DND-41 (cell line): ENCODE data around the gene RGS19.

Experiments used
- ATAC-seq: fragments of 200-7000 bp; cut with Tn5 transposase; 3 replicates; pipeline ENCODE4 v1.9.1; 2021; ENCODE audit warnings: low read depth; ENCODE audit not compliant: insufficient read depth
- DNase-seq: peaks from one replicate; pipeline ENCODE4 v3.0.0-alpha.2; 2020
- H2AFZ ChIP-seq: 2 replicates; pipeline ENCODE4 v1.6.0; 2012; ENCODE audit warnings: low read depth, low read length
- H3K27ac ChIP-seq: 2 replicates; pipeline ENCODE4 v1.5.1; 2012; ENCODE audit warnings: low read length, inconsistent platforms
- H3K27me3 ChIP-seq: fragments of 200-600 bp; sonication (generic); 2 replicates; pipeline ENCODE4 v1.6.0; 2012; ENCODE audit warnings: low read length, mild to moderate bottlenecking, inconsistent platforms; ENCODE audit not compliant: insufficient read depth, poor library complexity
- H3K36me3 ChIP-seq: 2 replicates; pipeline ENCODE4 v1.5.1; 2012; ENCODE audit warnings: low read length, inconsistent platforms; ENCODE audit not compliant: insufficient read depth
- H3K4me1 ChIP-seq: 2 replicates; pipeline ENCODE4 v1.5.1; 2012; ENCODE audit warnings: mild to moderate bottlenecking, low read length; ENCODE audit not compliant: insufficient read depth
- H3K4me2 ChIP-seq: 2 replicates; pipeline ENCODE4 v1.6.0; 2012; ENCODE audit warnings: mild to moderate bottlenecking, moderate library complexity, low read length, inconsistent platforms; ENCODE audit not compliant: insufficient read depth
- H3K4me3 ChIP-seq, 2 experiments: fragments of 200-600 bp in 1 of 2; shearing (Covaris generic) in 1 of 2; 2 replicates each; pipeline ENCODE4 v1.5.1; 2012 to 2016; ENCODE audit warnings: inconsistent platforms in 2 of 2, low read length in 2 of 2, mild to moderate bottlenecking in 2 of 2, low read depth in 1 of 2, moderate library complexity in 1 of 2
- H3K79me2 ChIP-seq: 2 replicates; pipeline ENCODE4 v1.6.0; 2012; ENCODE audit warnings: low read length, inconsistent platforms; ENCODE audit not compliant: insufficient read depth
- H3K9ac ChIP-seq: 2 replicates; pipeline ENCODE4 v1.6.0; 2012; ENCODE audit warnings: low read depth, mild to moderate bottlenecking, inconsistent platforms, low read length, moderate library complexity
- H3K9me3 ChIP-seq: 2 replicates; pipeline ENCODE4 v1.5.1; 2012; ENCODE audit warnings: low read length, moderate library complexity, mild to moderate bottlenecking, inconsistent platforms; ENCODE audit not compliant: insufficient read depth, severe bottlenecking
- H4K20me1 ChIP-seq: 2 replicates; pipeline ENCODE4 v1.6.0; 2012; ENCODE audit warnings: low read length; ENCODE audit not compliant: insufficient read depth
- CTCF ChIP-seq: IDR thresholded peaks from 2 replicates; pipeline ENCODE4 v1.5.1; 2012; ENCODE audit warnings: borderline replicate concordance, low read length, moderate library complexity, mild to moderate bottlenecking; ENCODE audit not compliant: poor library complexity, severe bottlenecking; ENCODE audit errors: extremely low read depth
- EZH2 ChIP-seq: IDR thresholded peaks from 3 replicates; pipeline ENCODE4 v1.6.1; 2012; ENCODE audit warnings: borderline replicate concordance, low read depth, mild to moderate bottlenecking, moderate library complexity, low read length, inconsistent platforms; ENCODE audit not compliant: severe bottlenecking

The RGS19 gene

GRCh38 chr20:64050261-64051032 is 28.9 kb downstream of the RGS19 start:
- H3K27ac ChIP-seq, result no peak overlapping the region
- H3K4me1 ChIP-seq, result no peaks in the 10 kb centered on the region
- no peak overlapping the region for H3K9ac ChIP-seq
- no peak overlapping the region for H3K4me3 ChIP-seq
- no peak overlapping the region for H2AFZ ChIP-seq
- H4K20me1 ChIP-seq, result no peaks in the 10 kb centered on the region
- no peaks in the 10 kb centered on the region for H3K79me2 ChIP-seq
- no peaks in the 10 kb centered on the region for H3K9me3 ChIP-seq
- H3K36me3 ChIP-seq, result no peaks in the 10 kb centered on the region
- H3K4me2 ChIP-seq, result no peak overlapping the region
- TF ChIP-seq CTCF (no peak), EZH2 (no peak)
- H3K27me3 ChIP-seq, result no peaks in the 10 kb centered on the region
- DNase-seq (no peak), ATAC-seq (no peak)

GRCh38 chr20:64049878-64050260 is 29.4 kb downstream of the RGS19 start:
- no peak overlapping the region for H3K4me3 ChIP-seq
- H3K27ac ChIP-seq, result no peak overlapping the region
- H3K9me3 ChIP-seq, result no peaks in the 10 kb centered on the region
- H3K4me1 ChIP-seq, result no peaks in the 10 kb centered on the region
- H3K79me2 ChIP-seq, result no peaks in the 10 kb centered on the region
- H3K9ac ChIP-seq, result no peak overlapping the region
- no peak for DNase-seq
- no peak overlapping the region for H3K4me2 ChIP-seq
- no peaks in the 10 kb centered on the region for H3K36me3 ChIP-seq
- ATAC-seq, result no peak
- no peak overlapping the region for H2AFZ ChIP-seq
- no peaks in the 10 kb centered on the region for H4K20me1 ChIP-seq
- H3K27me3 ChIP-seq, result no peaks in the 10 kb centered on the region
- TF ChIP-seq EZH2 (no peak), CTCF (no peak)

GRCh38 chr20:64049060-64049877 is 30.0 kb downstream of the RGS19 start, which contains the start of gene SOX18:
Gene SOX18 (minus strand): TSS chr20:64049639. CDS start chr20:64049516, 123 bp downstream.
- Histone ChIP-seq H3K4me1 (no peaks in the 10 kb centered on the region), H3K27me3 (no peaks in the 10 kb centered on the region), H3K4me3 (no peak within 1 kb of the TSS), H2AFZ (no peak within 1 kb of the TSS), H3K9ac (no peak within 1 kb of the TSS), H3K9me3 (no peaks in the 10 kb centered on the region), H3K36me3 (no peaks in the 10 kb centered on the region), H4K20me1 (no peaks in the 10 kb centered on the region), H3K4me2 (no peak within 1 kb of the TSS), H3K27ac (no peak within 1 kb of the TSS), H3K79me2 (no peaks in the 10 kb centered on the region)
- ATAC-seq (no peak), DNase-seq (no peak)
- no peak for TF ChIP-seq EZH2
- TF ChIP-seq CTCF, result no peak
